ENCODE data around the gene LRRC45.

Gene LRRC45

DNA sequence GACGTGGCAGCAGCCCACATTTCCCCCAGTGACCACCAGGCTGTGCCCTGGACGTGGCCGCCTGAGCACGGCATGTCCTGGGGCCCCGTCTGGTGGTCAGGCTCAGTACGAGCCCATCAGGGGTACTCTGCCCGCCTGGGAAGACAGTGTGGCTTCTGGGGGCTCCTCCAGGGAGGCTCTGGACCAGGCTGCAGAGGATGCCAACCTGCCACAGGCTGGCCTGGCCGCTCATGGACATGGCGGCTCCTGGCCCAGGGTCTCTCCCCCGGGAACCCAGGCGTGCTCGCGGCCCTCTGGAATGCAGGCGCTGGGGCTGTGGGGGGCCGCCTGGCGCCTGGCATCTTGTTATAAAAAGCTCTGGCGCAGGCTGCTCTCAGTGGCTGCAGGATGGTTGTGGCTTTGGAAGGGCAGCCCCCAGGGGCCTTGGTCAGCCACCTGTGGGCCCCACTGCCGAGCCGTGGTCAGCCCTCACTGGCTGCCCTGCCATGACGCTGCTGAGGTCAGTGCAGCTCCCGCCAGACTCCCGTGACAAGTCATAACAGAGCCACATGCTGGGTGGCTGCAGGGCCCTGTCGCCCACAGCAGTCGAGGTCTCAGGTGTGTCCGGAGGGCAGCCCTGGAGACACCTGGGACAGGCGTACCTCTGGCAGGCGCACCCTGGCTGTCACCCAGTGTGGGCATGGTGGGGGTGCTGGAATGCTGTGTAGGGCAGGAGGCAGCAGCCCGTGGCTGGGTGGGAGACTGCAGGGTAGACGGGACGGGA lies 15.4 kb upstream of the LRRC45 start:
- no peak for DNase-seq (ENCODE audit: low spot score)

DNA sequence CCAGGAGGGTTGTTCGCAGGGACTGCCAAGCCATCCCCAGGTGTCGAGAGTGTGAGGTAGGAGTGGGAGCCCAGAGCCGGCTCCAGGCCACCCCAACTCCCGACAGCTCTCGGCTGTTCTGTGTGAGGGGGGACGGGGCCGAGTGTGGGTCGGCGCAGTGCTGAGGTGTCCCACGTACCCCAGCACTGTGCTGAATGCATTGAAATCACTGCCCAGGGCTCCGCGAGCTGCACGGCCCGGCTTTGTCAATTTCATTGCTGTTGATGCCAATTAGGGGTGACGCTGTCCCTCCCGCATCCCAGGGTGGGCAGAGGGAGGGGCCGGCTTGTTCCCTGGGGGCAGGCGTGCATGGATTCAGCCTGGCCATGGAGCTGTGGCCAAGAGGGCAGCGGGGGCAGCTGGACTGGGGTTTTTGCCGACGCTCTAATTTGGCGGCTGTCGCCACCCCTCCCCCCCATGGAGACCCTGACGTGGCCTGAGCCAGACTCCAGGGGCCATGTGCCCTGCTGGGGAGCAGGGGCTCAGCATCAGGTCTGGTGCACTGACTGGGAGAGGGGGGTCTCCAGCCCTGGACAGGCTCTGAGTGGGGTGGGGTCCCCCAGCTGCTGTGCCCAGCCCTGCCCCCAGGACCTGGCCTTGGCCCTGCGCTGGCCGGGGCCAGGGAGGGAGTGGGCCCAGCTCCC lies 14.7 kb upstream of the LRRC45 start:
- no peak for DNase-seq (ENCODE audit: low spot score)

DNA sequence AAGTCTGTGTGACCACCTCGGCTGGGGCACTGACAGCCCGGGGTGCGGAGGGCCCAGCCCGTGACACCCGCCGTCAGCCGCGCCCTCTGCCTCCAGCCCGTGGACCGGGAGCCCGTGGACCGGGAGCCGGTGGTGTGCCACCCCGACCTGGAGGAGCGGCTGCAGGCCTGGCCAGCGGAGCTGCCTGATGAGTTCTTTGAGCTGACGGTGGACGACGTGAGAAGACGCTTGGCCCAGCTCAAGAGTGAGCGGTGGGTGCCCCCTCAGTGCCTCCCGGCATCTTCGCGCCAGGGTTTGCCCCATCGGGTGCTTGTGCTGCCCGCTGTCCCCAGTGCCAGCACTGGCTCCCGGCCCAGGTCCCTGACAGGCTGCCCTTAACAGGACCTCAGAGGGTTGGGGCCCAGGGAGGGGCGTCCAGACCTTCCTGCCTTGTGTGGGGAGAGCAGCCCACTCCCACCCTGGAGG lies 14.1 kb upstream of the LRRC45 start:
- DNase-seq (ENCODE audit: low spot score) = no peak

DNA sequence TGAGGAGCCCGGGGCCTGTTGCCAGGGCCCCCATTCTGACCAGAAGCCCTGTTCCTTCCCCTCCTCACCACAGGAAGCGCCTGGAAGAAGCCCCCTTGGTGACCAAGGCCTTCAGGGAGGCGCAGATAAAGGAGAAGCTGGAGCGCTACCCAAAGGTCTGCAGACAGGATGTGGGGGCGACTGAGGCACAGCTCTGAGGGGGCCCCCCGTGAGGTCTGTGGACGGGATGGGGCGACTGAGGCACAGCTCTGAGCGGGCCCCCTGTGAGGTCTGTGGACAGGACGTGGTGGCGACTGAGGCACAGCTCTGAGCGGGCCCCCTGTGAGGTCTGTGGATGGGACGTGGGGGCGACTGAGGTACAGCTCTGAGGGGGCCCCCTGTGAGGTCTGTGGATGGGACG lies 13.7 kb upstream of the LRRC45 start:
- DNase-seq (ENCODE audit: low spot score) = no peak

DNA sequence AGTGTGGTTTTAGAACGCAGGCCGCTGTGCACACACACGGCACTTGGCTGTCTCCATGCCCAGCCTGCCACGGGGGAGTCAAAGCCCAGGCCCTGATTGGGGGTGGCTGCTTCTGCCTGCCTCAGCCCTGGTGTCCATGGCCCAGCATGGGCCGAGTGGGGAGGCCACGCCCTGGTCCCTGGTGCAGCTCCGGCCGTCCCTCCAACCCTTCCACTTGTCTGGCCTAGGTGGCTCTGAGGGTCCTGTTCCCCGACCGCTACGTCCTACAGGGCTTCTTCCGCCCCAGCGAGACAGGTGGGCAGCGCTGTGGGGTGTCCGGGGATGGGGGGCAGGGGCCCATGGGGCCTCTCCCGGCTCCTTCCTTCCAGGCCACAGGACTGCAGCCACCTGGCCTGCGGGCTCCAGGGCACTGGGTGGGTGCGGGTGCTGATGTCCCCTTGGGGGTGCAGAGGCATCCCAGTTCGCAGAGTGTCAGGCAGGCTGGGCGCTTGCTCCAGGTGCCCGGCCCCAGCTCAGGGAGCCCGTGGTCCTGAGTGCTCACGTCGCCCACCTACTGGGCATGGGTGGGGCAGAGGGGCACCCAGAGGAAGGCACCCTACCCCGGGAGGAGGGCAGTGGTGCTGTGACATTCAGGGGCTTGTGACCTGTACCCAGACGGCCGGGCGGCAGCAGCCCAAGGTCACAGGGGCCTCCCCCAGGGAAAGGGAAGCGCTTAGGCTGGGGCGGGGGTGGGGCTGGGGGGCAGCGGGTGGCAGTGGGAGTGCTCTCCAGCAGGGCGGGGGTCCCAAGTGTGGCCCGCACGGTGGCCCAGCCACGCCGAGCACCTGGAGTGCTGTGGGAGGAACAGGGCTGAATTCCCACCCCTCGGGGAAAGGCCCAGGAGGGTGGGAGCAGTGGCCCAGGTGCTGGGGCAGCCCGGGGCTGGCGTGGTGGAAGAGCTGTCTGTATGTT lies 12.3 kb upstream of the LRRC45 start:
- DNase-seq (ENCODE audit: low spot score) = no peak

DNA sequence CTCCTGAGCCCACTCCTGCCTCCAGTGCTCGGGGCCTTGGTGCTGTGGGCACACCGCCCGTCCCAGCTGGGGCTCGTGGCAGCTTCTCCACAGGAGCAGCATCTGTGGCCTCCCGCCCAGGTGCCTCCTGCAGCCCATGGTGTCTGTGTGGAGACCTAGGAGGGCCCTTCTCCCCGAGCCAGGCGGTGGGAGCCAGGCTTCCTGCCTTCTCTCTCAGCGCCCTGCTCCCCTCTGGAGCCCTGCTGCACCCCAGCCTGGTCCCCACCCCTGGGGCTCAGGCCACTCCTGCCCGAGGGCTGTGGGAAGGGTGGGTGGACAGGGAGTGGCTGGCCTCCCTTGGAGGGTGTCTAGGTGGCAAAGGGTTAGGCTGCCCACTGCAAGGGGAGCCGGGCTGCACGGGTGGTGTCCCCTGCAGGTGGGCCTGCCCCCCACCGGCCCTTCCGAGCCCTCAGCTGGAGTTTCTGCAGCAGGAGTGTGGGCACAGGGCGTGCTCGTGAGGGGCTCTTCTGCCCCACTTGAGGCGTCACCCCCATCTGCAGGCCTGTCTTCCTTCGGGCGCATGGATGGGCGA lies 11.4 kb upstream of the LRRC45 start:
- DNase-seq (ENCODE audit: low spot score) = no peak

DNA sequence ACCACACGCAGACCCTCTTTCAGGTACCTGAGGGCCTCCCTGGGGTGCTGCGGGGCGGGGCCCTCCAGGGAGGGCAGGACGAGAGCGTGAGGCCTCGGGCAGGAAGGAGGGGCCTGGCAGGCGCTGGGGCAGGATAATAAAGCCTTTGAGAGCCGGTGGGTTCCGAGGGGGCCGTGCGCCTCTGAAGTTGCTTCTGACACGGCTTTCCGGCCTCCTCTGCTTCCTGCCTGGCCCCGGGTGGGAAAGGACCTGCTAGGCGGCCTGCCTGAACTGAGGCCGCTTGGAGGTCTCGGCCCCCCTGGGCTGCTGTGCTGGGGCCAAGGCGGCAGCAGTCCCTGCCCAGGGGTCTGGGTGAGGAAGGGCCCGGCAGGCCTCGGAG lies 10.9 kb upstream of the LRRC45 start:
- no peak for DNase-seq (ENCODE audit: low spot score)

DNA sequence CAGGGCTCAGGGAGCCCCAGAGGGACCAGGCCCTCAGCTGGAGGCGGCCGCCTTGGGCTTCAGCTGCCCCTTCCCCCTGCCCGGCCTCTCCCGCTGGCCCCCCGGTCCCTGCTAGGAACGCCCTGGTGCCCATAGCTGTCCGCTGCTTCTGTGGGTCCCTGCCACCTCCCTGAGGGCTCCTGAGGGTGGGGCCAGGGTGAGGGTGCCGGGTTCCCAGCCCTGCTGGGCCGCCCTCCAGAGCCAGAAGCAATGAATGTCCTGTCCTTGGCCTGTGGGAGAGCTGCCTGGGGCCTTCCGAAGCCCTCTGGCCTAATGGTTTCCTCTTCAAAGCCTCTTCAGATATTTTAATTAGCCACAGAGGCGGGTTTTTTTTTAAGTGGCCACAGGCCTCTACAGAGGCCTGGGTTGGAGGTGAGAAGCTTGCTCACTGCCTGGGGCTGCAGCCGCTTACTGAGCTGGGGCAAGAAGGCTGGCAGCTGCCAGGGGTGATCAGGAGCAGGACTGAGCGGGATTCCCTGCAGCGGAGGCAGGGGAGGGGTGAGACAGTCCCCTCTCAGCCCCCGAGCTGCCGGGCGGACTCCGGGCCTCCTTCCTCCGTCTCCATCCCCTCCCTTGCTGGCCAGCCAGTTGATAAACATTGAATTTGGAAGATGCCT lies 10.3 kb upstream of the LRRC45 start:
- DNase-seq (ENCODE audit: low spot score) = no peak

DNA sequence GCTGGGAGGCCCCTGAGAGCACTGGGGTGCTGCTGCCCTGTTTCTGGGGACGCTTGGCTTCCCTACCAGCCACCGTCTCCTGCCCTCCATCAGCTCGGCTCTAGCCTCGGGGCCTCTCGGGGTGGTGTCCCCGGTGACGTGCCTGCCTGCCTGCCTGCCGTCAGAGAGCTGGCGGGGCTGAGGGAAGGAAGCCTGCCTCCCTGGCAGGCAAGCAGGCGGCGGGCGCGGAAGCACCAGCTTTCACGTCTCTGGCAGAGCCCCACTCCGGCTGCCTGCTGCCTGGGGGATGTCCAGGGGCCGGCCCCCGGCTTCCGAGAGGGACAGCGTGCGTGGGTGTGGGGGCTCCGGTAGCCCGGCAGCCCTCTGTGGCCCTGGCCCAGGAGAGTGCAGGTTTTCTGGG lies 9.8 kb upstream of the LRRC45 start:
- DNase-seq (ENCODE audit: low spot score) = peak; percentile 63

DNA sequence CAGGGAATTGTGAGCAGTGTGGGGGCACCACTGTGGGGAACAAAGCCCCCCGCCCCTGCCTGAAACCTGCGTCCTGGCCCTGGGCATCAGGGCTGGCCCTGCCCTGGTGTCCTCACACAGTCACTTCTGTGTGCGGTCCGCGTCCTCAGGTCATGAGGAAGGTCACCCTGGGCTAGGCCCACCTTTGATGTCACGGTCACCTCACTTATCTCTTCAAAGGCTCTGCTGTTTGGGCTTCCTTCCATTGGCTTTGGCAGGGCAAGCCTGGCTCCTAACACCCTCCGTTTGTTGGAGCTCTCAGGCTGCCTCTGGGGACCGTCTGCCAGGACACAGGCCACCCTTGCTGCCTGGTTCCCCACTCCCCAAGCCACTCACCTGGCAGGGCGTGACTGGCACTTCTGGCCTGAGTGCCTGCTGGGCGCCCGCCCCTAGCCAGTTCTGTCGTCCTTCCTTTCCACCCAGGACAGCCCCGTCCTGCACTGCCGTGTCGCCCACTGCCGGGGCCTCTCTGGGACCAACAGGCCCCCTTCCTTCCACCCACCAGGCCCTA lies 9.3 kb upstream of the LRRC45 start:
- no peak for DNase-seq (ENCODE audit: low spot score)

DNA sequence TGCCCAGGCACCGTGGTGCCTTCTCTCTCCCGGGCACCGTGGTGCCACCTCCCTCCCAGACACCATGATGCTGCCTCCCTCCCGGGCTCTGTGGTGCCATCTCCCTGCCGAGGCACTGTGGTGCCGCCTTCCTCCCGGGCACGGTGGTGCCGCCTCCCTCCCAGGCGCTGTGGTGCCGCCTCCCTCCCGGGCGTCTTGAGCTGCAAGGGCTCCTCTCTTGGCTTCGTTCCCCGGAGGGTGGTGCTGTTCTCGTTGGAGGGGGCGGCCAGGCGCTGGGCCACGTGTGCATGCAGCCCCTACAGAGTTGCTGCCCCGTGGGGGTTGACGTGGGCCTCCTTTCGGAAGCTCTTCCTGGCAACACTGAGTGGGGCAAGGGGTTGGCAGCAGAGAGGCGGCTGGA lies 8.7 kb upstream of the LRRC45 start:
- DNase-seq (ENCODE audit: low spot score) = no peak

DNA sequence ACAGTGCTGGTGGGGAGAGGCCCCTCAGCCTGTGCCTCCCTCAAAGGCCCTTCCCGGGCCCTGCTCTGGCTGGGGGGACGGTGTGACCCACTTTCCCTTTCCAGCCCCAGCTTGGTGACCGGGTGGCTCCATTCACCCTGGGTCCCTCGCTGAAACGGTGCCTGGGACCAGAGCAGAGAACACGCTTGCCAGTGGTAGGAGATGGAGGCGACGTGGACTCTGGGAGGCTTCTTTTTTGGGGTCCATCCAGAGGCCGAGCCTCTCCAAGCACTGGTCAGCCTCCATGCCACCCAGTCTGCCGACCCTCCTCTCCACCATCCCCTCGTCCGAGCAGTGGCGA lies 8.2 kb upstream of the LRRC45 start:
- DNase-seq (ENCODE audit: low spot score) = no peak

DNA sequence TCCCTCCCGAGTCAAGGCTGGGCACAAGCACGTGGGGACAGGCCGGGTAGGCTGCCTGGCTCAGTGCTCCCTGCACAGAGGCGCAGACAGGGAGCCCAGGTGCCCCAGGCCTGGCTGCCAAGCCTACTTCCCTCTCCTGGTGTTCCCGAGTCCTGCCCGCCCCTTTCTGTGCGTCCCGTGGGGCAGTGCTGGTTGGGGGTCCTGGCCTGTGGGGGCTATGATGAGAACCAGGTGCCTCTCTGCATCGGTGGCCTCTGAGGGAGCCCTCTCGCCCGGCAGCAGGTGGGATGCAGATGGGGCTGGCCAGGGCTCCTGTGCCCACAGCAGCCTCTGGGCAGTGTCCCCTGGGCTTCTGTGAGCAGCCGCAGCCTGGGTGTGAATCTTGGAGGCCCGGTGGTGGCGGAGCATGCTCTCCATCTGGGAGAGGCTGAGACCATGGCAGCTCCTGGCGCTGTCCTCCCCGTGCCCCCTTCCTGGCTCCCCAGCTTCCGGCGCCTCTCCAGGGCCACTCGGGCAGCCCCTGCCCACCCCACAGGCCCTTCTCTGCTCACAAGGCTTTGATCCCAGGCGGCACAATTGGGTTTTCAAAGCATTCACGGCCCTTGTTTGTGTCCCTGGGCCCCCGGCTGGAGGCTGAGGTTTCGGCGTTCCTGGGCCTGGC lies 7.7 kb upstream of the LRRC45 start:
- DNase-seq (ENCODE audit: low spot score) = no peak

DNA sequence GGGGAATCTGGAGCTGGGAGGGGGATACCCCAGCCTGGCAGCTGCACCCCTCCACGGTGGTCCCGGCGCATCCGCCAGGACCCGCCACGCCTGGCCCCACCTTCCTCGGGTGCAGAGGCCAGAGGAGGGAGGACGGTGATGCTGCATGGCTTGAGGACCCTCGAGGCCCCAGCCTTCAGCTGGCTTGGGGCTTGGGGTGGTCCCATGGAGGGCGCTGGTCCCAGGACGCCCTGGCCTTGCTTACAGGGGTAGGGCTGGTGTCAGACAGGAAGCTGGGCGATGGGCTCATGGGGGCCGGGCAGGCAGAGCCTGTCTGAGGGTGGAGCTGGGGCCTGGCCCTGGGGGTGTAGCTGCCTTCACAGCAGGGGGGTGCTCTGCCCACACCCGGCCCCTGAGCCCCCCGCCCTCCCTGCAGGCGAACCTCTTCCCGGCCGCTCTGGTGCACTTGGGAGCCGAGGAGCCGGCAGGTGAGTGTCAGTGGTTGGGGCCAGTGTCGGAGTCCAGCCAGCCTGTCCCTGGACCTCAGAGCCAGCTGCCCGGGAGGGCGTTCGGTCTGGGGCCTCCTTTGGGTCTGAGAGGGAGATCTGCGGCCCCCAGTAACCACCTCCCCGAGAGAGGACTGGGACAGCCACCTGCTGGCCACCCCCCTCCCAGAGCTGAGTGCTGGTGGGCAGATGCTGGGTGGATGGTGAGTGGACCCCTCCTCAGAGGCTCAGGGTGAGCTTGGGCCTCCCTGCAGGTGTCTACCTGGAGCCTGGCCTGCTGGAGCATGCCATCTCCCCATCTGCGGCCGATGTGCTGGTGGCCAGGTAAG lies 6.8 kb upstream of the LRRC45 start:
- no peak for DNase-seq (ENCODE audit: low spot score)

DNA sequence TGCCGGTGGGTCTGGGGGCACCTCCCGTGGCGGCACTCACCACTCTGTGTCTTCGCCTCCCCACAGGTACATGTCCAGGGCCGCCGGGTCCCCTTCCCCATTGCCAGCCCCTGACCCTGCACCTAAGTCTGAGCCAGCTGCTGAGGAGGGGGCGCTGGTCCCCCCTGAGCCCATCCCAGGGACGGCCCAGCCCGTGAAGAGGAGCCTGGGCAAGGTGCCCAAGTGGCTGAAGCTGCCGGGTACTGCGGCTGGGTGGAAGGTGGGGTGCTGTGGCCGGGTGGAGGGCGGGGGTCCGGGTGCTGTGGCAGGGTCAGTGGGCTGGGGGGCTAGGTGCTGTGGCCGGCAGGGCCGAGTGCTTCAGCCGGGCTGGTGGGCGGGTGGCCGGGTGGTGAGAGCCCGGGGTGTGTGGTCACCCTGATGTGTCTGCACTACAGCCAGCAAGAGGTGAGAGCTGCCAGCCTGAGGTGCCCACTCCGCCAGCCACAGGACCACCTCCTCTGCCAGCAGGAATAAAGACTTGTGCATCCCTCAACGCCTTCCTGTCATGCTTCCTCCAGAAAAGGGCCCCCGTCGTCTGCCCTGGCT lies 6.1 kb upstream of the LRRC45 start:
- no peak for DNase-seq (ENCODE audit: low spot score)

DNA sequence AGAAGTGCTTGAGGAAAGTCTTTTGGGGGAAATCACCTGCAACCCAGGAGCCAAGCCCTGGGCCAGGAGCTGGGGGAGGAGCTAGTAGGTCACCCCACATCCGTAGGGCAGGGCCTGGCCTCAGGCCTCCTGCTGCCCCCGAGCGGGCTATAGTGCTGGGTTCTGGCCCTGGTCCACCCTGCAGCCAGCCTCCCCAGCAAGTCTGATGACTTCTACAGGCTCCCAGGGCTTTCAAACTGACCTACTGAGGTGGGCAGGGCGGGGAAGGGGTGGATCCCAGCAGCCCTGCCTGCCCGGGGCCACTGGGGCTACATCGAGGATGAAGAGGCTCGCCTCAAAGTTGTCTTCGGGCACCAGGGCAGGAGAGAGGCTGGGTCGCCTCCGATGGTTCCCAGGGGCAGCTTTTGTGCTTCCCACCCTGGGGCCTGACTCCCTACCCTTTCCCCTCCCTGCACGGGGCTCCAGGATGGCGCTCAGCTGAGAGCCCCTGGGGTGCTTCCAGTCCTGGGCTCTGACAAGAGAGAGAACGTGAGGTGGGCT lies 5.4 kb upstream of the LRRC45 start:
- DNase-seq (ENCODE audit: low spot score) = no peak

DNA sequence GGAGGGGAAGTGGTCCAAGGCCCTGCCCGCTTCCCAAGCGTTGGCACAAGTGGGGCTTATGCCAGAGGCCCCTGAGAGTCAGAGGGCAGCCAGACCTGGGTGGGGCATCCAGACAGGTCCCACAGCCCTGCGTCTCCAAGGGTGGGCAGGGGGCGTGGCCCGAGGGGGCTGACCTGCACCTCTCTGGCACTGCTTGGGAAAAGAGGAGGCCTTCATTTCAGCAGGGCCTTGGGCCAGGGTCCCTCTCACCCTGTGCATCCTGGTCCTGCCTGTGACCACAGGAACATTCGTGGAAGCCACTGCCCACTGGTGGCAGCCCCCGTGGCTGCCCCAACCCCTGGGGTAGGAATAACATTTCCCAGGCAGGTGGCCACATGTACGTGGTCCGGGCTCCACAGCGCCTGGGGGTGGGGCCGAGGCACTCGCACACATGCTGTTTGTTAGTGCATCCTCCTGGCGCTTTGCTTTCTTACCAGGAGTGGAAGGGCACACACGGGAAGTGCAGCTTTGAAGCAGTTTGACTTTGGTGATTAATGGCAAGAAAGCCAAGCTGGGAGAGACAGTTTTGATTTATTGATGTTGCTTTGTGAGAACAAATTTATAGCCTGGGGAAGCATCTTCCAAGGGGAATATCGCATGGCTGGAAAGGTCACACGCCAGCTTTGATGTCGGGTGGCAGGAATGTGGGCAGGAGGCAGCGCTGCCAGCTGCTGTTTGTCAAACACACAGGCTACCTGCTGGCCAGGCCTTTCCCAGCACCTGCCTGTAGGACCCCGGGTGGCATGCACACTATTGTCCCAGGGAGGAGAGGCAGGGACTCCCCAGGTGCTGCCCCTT lies 4.7 kb upstream of the LRRC45 start:
- no peak for DNase-seq (ENCODE audit: low spot score)

DNA sequence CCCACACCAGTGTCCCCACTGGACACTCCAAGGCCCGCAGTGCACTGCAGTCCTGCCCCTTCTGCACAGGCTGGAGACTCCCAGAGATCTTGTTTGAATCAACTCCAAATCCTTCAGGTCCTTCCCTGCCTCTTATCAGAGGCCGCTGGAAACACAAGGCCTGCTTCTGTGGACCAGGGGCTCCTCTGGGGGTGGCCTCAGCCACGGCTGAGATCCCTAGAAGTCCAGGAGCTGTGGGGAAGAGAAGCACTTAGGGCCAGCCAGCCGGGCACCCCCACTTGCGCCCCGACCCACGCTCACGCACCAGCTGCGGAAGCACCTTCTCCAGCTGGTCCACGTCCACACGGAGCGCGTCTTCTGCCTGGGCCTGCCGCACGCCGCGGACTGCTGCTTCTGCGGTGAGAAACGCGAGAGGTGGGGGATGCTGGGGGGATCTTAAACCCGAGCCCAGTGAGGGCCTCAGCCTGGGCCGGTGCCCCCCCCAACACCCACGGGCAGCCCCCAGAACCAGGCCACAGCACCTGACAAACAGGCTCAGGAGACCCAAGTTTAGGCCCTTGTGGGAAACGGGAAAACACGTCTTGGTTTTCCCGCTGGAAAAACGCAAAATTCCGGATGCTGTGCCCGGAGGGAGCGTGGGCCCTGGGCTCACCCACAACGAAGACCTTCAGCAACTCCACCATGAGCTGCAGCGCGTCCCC lies 4.0 kb upstream of the LRRC45 start:
- DNase-seq (ENCODE audit: low spot score) = no peak
